Heart left ventricle (tissue), 16 donors: ENCODE measurements around the gene ZNF12. TPM values are rescaled to one million over a fixed set of nuclear protein-coding genes. Genes with fewer than 3 reads are reported as not detected.

Source experiments
- ATAC-seq, 4 donors: fragments of 200-7000 bp; cut with Tn5 transposase; one replicate each; pipeline ENCODE4 v1.9.1; 2020 to 2022; ENCODE audit warnings: moderate library complexity in 4 of 4, mild to moderate bottlenecking in 3 of 4, moderate number of reproducible peaks in 1 of 4
- DNase-seq, 5 donors: peaks; one replicate each; pipeline ENCODE4 v3.0.0-alpha.2; 2020
- H3K27ac ChIP-seq, 12 donors: fragments of 200-600 bp; sonication (generic) in 4 of 12; one replicate each; pipeline versions ENCODE4 v1.5.0 to v1.8.0; 2016 to 2022; ENCODE audit warnings: mild to moderate bottlenecking in 2 of 12
- H3K27me3 ChIP-seq, 9 donors: fragments of 200-600 bp; sonication (generic) in 2 of 9; one replicate each; pipeline versions ENCODE4 v1.5.1 to v1.8.0; 2016 to 2022; ENCODE audit warnings: mild to moderate bottlenecking in 3 of 9
- H3K36me3 ChIP-seq, 9 donors: fragments of 200-600 bp; sonication (generic) in 2 of 9; one replicate each; pipeline versions ENCODE4 v1.5.0 to v1.8.0; 2018 to 2022; ENCODE audit warnings: mild to moderate bottlenecking in 2 of 9
- H3K4me1 ChIP-seq, 12 donors: fragments of 200-600 bp; sonication (generic) in 4 of 12; one replicate each; pipeline versions ENCODE4 v1.5.0 to v1.8.0; 2016 to 2022; ENCODE audit warnings: mild to moderate bottlenecking in 3 of 12
- H3K4me3 ChIP-seq, 12 donors: fragments of 200-600 bp; sonication (generic) in 4 of 12; one replicate each; pipeline versions ENCODE4 v1.5.0 to v1.8.0; 2017 to 2022; ENCODE audit warnings: mild to moderate bottlenecking in 9 of 12, moderate library complexity in 4 of 12
- H3K9me3 ChIP-seq, 12 donors: fragments of 200-600 bp; sonication (generic) in 4 of 12; one replicate each; pipeline versions ENCODE4 v1.5.0 to v1.8.0; 2016 to 2022; ENCODE audit warnings: mild to moderate bottlenecking in 1 of 12
- CTCF ChIP-seq, 12 donors: fragments of 200-600 bp; sonication (generic) in 4 of 12; IDR thresholded peaks; one replicate each; pipeline versions ENCODE4 v1.5.0 to v1.8.0; 2018 to 2022; ENCODE audit warnings: antibody characterized with exemption in 12 of 12, mild to moderate bottlenecking in 5 of 12
- POLR2A ChIP-seq, 2 donors: fragments of 450-650 bp; IDR thresholded peaks; one replicate each; pipeline ENCODE4 v1.6.1; 2017; ENCODE audit warnings: antibody characterized with exemption in 2 of 2, mild to moderate bottlenecking in 2 of 2, moderate library complexity in 2 of 2
- WGBS, 4 donors: extraction: QIAGEN DNeasy Blood & Tissue Kit in 2 of 4; methylation state at CpG; one replicate each; pipeline versions ENCODE4 v1.1.5 to v1.1.7; 2013 to 2018; 5-methylcytosine and 5-hydroxymethylcytosine counted together
- intact Hi-C, 10 donors: fragments of 100-400 bp; cut with DNase I; formaldehyde crosslinking; loops; one replicate each; pipeline versions ENCODE4 v1.11.1 to v1.14.2; 2022
- polyA plus RNA-seq, 2 donors: library from polyadenylated mRNA; stranded (reverse); fragments of 200-250 nt; gene quantifications; one replicate each; pipeline ENCODE4 v1.2.3, GENCODE V29; 2013
- total RNA-seq, 9 donors: library from RNA; depleted of rRNA in 2 of 9; stranded (reverse); fragments of >200 nt in 2 of 9; fragmentation: NEBNext Ultra II Directional in 3 of 9; extraction: Animal tissue kit (Norgen Biotek cat#: 25700) in 3 of 9; gene quantifications; one replicate each; pipeline versions ENCODE4 v1.1.0 to v1.2.4, GENCODE V29; 2016 to 2023
- donor health status: ischemic (EF 13 %, LVEDD 7.1; RV severe dilation, severe dysfunction).
- donor health status: healthy with polysubstance abuse.
- donor health status: DM: no; HTN: yes; CAD: no.
- donor health status: DM: no; HTN: no; CAD: no.
- donor health status: ischemic (EF 25% LVEDD 6.9; RV normal size, moderate dysfunction).
- donor health status: ischemic (EF 25% LVEDD 5.7; RV mildly dilated, moderate dysfunction).
- donor health status: healthy.
- donor health status: DM: yes; HTN: yes; CAD: no.
- donor health status: ischemic (EF 35%, LVEDD 5.7; RV mildly dilated, moderate dysfunction).
- donor health status: nonischemic (EF 11% LVEDD 7.7; RV severe dilation, severe dysfunction).
- donor health status: DM: yes; HTN: yes; CAD: no.
- donor health status: PGD.
- donor health status: ischemic (EF 29% LVEDD 5.4; RV normal size, mild dysfunction).
- donor health status: nonischemic (EF 23%, LVEDD 6.1; RV moderate dilation, normal function).

Gene ZNF12
- total and polyA plus RNA-seq, 11 donors = 6.4 to 20.1 (median 13.4) TPM

- no peak for DNase-seq
- H3K36me3 ChIP-seq = peaks cover 0 to 83% (median 54%) of the 10 kb centered on the region in 9 donors
- 94 to 95% (median 95%) methylated on average over 17 to 21 of the region's 21 CpGs for WGBS, 4 donors
- no peaks in the 10 kb centered on the region for H3K27me3 ChIP-seq
- no peak for ATAC-seq
- TF ChIP-seq POLR2A (IDR thresholded peaks at IDR 0.05) (no peak), CTCF (IDR thresholded peaks at IDR 0.05) (no peak)
- peaks cover 0 to 14% (median under 1%) of the 10 kb centered on the region in 12 donors for H3K4me1 ChIP-seq
- H3K4me3 ChIP-seq = no peak overlapping the region
- H3K9me3 ChIP-seq = no peaks in the 10 kb centered on the region
- intact Hi-C loops = no loop called here
- no peak overlapping the region for H3K27ac ChIP-seq
Measured at GRCh38 chr7:6643915-6644625, 62.7 kb downstream of the ZNF12 start.

- DNase-seq (no peak), ATAC-seq (no peak)
- Histone ChIP-seq H3K36me3 (peaks cover 0 to 73% (median 50%) of the 10 kb centered on the region in 9 donors), H3K4me1 (peaks cover 0 to 23% (median 9%) of the 10 kb centered on the region in 12 donors), H3K9me3 (no peaks in the 10 kb centered on the region), H3K27me3 (no peaks in the 10 kb centered on the region), H3K4me3 (no peak overlapping the region), H3K27ac (no peak overlapping the region)
- 72 to 85% (median 84%) methylated on average over 13 to 22 of the region's 22 CpGs for WGBS, 4 donors
- intact Hi-C loops = no loop called here
- no peak for TF ChIP-seq CTCF (IDR thresholded peaks at IDR 0.05)
- no peak for TF ChIP-seq POLR2A (IDR thresholded peaks at IDR 0.05)
Measured at GRCh38 chr7:6642861-6643640, 63.7 kb downstream of the ZNF12 start.

- Histone ChIP-seq H3K36me3 (peaks cover 0 to 67% (median 50%) of the 10 kb centered on the region in 9 donors), H3K27me3 (no peaks in the 10 kb centered on the region), H3K27ac (no peak overlapping the region), H3K4me1 (peaks cover 0 to 27% (median 11%) of the 10 kb centered on the region in 12 donors), H3K9me3 (no peaks in the 10 kb centered on the region), H3K4me3 (no peak overlapping the region)
- no peak for ATAC-seq
- intact Hi-C loops = no loop called here
- DNase-seq = no peak
- 91 to 94% (median 93%) methylated on average over 24 of the region's 24 CpGs for WGBS, 4 donors
- TF ChIP-seq CTCF (IDR thresholded peaks at IDR 0.05) (no peak), POLR2A (IDR thresholded peaks at IDR 0.05) (no peak)
Measured at GRCh38 chr7:6642239-6642839, 64.4 kb downstream of the ZNF12 start.
